ENCODE results near the gene PDE7B.

- no peak for TF ChIP-seq EP300 (IDR thresholded peaks at IDR 0.05)
- peak in 2 of 3 experiments; percentile 28 to 55 for TF ChIP-seq CTCF (IDR thresholded peaks at IDR 0.05)
- no peak for TF ChIP-seq POLR2A (IDR thresholded peaks at IDR 0.05; ENCODE audit: low read depth)
- no peak for TF ChIP-seq POLR2AphosphoS5 (IDR thresholded peaks at IDR 0.05)
These were observed 87.2 kb downstream of the PDE7B start for GRCh38 chr6:135938576-135939207.
